K562 treated with DMSO at 1 percent for 24 hours (cell line): Measurements from ENCODE around the gene KLF18. TPM values are rescaled to one million over a fixed set of nuclear protein-coding genes. Genes with fewer than 3 reads are reported as not detected.

Source experiments
- total RNA-seq: library from RNA; unstranded; fragments of 300-600 nt; gene quantifications from 2 replicates; pipeline ENCODE4 v1.2.3, GENCODE V29; 2022; ENCODE audit warnings: low read depth; ENCODE audit not compliant: insufficient read depth

KLF18 gene
- not detected in 2 replicates for total RNA-seq

DNA sequence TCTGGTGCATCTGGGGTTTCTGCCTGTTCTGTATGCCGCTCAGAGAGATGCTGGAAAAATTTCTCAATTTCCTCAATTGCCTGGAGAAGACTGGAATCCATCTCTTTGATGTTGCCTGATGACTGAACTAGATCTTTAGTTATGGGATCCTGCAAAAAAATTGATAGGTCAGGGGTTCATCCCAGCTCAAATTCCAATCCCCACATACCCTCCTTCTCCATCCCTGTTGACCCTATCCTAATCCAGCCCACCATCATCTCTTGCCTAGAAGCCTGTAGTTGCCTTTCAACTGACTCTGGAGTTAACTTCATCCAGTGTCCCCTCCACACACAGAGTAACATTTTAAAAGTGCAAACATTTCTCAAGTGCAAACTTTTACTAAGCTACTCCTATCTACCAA lies at the start of gene KLF18:
Gene KLF18, minus strand, starts transcription at position 101 of the 400 bp plus-strand sequence. Its CDS starts 0 bp downstream, at position 101.

DNA sequence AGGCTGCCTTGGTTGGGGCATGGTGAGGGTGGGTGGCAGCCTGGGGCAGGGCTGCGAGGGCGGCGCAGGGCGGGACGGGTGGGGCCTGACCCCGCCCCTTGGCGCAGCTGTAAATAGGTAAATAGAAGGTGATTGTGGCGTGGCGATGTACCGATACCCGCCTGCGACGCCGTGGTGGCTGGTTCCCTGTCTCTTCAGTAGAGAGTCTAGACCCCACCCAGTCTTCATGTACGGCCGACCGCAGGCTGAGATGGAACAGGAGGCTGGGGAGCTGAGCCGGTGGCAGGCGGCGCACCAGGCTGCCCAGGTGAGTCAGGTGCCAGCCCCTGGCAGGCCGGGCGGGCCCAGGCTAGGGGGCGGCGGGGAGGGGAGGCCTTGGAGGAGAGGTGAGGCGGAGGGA lies 22.7 kb downstream of the KLF18 start, which contains the start of gene KLF17:
Gene KLF17, plus strand, starts transcription at position 140 of the 400 bp plus-strand sequence. Its CDS starts 87 bp downstream, at position 227.

Other genes with a start within 250 kb of the KLF18 start
- gene ARTN, start 207.8 kb downstream of the KLF18 start, total RNA-seq, result 2.2 and 3.5 TPM in 2 replicates
- 37.5 and 49.1 TPM in 2 replicates for gene IPO13, start 194.7 kb downstream of the KLF18 start, total RNA-seq
- gene DPH2, start 171.6 kb downstream of the KLF18 start, total RNA-seq, result 20.7 and 21.6 TPM in 2 replicates
- gene ATP6V0B, start 166.7 kb downstream of the KLF18 start, total RNA-seq, result 490 and 517 TPM in 2 replicates
- gene B4GALT2, start 162.4 kb downstream of the KLF18 start, total RNA-seq, result 38.6 and 40.1 TPM in 2 replicates
- 2.0 and 3.2 TPM in 2 replicates for gene CCDC24, start 150.0 kb downstream of the KLF18 start, total RNA-seq
- gene SLC6A9, start 110.2 kb downstream of the KLF18 start, total RNA-seq, result 56.9 and 59.8 TPM in 2 replicates
- gene KLF17, start 22.8 kb downstream of the KLF18 start, total RNA-seq, result 0.16 TPM in 1 of 2 replicates, not detected in the other
- 38.7 and 46.4 TPM in 2 replicates for gene DMAP1, start 71.8 kb upstream of the KLF18 start, total RNA-seq
- 66.8 and 71.7 TPM in 2 replicates for gene ERI3, start 213.6 kb upstream of the KLF18 start, total RNA-seq